Type B pancreatic cell (in vitro differentiated cells): ENCODE measurements around the gene CCR3. TPM values are rescaled to one million over a fixed set of nuclear protein-coding genes. Genes with fewer than 3 reads are reported as not detected.

Source experiments
- DNase-seq: peaks from one replicate; pipeline ENCODE4 v3.0.0; 2021; ENCODE audit warnings: mixed read lengths; ENCODE audit not compliant: unreplicated experiment; ENCODE audit errors: extremely low spot score
- H3K27ac Mint-ChIP-seq: 2 replicates; pipeline ENCODE4 v1.8.0; 2021; ENCODE audit warnings: mild to moderate bottlenecking, mixed read lengths
- H3K27me3 Mint-ChIP-seq: 2 replicates; pipeline ENCODE4 v1.8.0; 2021; ENCODE audit warnings: mixed read lengths
- H3K36me3 Mint-ChIP-seq: 2 replicates; pipeline ENCODE4 v1.8.0; 2021; ENCODE audit warnings: mixed read lengths
- H3K4me1 Mint-ChIP-seq: one replicate; pipeline ENCODE4 v1.8.0; 2021; ENCODE audit warnings: mixed read lengths; ENCODE audit not compliant: unreplicated experiment
- H3K4me3 Mint-ChIP-seq: 2 replicates; pipeline ENCODE4 v1.8.0; 2021; ENCODE audit warnings: mild to moderate bottlenecking, mixed read lengths
- H3K9me3 Mint-ChIP-seq: 2 replicates; pipeline ENCODE4 v1.8.0; 2021; ENCODE audit warnings: mixed read lengths
- total RNA-seq: library from RNA; stranded (reverse); gene quantifications from 2 replicates; pipeline ENCODE4 v1.2.1, GENCODE V29; 2021; ENCODE audit warnings: low replicate concordance
- TF ChIP-seq, protein P1 (sequence below): fragments of 200-600 bp; sonication (generic); conservative IDR thresholded peaks from 2 replicates; pipeline ENCODE4 v1.5.0; 2021; ENCODE audit warnings: antibody characterized with exemption, mild to moderate bottlenecking

Gene CCR3
- total RNA-seq, 1 donor from 2014 or later = not detected

DNA sequence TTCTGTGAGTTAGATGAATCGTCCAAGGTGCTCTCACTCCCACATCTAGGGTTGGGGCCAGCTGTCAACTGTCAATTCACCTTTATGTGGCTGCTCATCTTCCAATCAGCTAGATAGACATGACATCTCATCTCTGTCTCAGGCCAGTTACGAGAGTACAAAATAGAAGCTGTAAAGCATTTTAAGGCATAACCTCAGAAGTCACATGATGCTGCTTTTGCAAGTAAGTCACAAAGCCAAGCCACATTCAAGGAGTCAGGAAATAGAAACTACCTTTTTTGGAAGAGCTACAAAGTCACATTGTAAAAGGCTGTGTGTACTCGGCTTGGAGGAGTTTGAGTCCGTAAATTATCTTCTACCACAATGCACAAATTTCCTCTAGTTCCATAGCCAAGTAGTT, 29.1 kb upstream of the CCR3 start:
- Mint-ChIP-seq H3K27me3 (peaks cover 6% of the 10 kb centered on the region), H3K27ac (no peak overlapping the region), H3K36me3 (no peaks in the 10 kb centered on the region), H3K4me1 (peaks cover 3% of the 10 kb centered on the region), H3K9me3 (no peaks in the 10 kb centered on the region), H3K4me3 (no peak overlapping the region)
- TF ChIP-seq, protein P1, sequence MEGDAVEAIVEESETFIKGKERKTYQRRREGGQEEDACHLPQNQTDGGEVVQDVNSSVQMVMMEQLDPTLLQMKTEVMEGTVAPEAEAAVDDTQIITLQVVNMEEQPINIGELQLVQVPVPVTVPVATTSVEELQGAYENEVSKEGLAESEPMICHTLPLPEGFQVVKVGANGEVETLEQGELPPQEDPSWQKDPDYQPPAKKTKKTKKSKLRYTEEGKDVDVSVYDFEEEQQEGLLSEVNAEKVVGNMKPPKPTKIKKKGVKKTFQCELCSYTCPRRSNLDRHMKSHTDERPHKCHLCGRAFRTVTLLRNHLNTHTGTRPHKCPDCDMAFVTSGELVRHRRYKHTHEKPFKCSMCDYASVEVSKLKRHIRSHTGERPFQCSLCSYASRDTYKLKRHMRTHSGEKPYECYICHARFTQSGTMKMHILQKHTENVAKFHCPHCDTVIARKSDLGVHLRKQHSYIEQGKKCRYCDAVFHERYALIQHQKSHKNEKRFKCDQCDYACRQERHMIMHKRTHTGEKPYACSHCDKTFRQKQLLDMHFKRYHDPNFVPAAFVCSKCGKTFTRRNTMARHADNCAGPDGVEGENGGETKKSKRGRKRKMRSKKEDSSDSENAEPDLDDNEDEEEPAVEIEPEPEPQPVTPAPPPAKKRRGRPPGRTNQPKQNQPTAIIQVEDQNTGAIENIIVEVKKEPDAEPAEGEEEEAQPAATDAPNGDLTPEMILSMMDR = no peak
- DNase-seq = no peak

DNA sequence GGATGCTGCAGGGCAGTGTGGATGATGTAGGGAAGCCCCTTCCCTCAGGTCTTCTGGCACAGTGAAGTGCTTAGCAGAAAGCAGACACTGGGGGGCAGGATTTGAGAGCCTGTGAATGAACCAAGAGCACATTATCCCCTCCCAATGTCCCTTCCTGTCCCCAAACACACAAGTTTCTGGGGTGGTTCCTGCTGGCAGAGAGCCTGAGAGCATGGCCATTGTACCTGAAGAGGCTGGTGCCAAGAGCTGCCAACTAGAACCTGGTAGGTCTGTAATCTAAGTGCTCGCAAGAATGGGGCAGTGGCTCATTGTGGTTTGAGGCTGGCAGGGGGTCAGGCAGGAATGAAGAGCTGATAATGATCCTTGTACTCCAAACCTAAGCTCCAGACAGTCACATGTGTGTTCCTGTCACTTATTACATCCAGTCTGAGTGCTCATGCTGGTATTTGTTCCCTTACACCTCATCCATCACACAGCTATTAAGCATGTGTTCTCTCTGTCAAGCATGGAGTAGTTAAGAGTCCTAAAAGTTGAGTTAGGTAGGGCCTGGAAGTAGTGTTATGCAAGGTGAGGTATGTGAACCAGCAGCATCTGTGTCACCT, 27.4 kb upstream of the CCR3 start:
- no peak for DNase-seq
- TF ChIP-seq, protein P1 = peak; percentile 40
- Mint-ChIP-seq H3K36me3 (no peaks in the 10 kb centered on the region), H3K27ac (no peak overlapping the region), H3K4me1 (no peaks in the 10 kb centered on the region), H3K27me3 (peaks cover 9% of the 10 kb centered on the region), H3K9me3 (peaks cover 8% of the 10 kb centered on the region), H3K4me3 (no peak overlapping the region)

DNA sequence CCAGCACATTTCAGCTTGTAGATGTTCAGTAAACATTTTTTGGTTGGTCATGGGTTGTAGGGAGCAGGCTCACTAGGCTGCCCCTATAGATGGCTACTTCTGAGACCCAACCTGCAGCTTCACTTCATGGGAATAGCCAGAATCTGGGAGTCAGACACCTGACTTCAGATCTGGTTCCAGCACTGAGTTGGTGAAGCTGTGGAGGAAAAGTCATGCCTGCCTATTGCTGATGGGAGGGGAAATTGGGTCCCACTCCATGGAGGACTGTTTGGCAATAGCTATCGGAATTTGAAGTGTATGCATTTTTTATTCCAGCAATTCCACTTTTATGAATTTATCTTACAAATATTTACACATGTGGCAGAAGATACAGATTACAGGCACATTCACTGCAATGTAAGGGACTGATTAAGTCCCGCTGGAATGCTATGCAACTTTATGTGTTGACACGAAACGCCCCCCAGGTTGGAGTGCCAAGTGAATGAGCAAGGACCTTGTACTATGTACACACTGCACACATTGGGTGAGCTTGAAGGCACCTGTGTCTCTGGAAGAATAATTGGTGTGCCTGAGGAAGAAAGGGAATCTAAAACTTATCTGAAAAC, 26.3 kb upstream of the CCR3 start:
- Mint-ChIP-seq H3K27me3 (peaks cover 9% of the 10 kb centered on the region), H3K36me3 (no peaks in the 10 kb centered on the region), H3K9me3 (peaks cover 9% of the 10 kb centered on the region), H3K4me3 (no peak overlapping the region), H3K27ac (no peak overlapping the region), H3K4me1 (no peaks in the 10 kb centered on the region)
- TF ChIP-seq, protein P1 = no peak
- DNase-seq = no peak

DNA sequence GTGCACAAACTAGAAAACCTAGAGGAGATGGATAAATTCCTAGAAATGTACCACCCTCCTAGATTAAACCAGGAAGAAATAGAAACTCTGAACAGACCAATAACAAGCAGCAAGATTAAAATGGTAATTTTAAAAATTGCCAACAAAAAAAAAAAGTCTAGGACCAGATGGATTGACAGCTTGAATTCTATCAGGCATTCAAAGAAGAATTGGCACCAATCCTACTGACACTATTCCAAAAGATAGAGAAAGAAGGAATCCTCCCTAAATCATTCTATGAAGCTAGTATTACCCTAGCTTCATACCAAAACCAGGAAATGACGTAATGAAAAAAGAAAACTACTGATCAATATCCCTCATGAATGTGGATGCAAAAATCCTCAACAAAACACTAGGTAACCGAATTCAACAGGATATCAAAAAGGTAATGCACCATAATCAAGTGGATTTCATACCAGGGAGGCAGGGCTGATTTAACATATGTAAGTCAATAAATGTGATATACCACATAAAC, 24.0 kb upstream of the CCR3 start:
- H3K4me3 Mint-ChIP-seq = no peak overlapping the region

DNA sequence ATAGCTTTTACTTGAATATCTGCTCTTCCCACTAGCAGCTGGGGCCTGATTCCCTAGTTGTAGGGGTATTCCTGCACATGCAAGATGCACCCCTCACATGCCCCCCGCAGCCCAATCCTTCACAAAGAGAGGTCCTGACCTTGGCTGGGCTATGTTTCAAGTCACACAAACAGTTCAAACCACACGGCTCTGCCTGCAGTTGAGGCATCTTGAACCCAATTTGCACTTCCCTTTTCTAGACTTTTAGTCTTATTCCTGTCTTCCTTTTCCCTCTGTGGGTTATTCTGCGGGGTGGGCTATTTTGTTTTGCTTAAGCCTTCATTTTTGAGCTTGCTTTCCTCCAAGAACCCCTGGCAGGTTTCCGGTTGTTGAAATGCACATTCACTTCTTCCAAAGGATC, 20.9 kb upstream of the CCR3 start:
- H3K4me3 Mint-ChIP-seq = no peak overlapping the region
- no peaks in the 10 kb centered on the region for H3K36me3 Mint-ChIP-seq
- no peaks in the 10 kb centered on the region for H3K4me1 Mint-ChIP-seq
- peaks cover 11% of the 10 kb centered on the region for H3K9me3 Mint-ChIP-seq
- TF ChIP-seq, protein P1 = no peak
- H3K27ac Mint-ChIP-seq = no peak overlapping the region
- DNase-seq = no peak
- peaks cover 12% of the 10 kb centered on the region for H3K27me3 Mint-ChIP-seq

More for the DNA sequence above, 24.0 kb upstream of the CCR3 start:
- Mint-ChIP-seq H3K36me3 (no peaks in the 10 kb centered on the region), H3K27ac (no peak overlapping the region), H3K4me1 (no peaks in the 10 kb centered on the region), H3K9me3 (peaks cover 9% of the 10 kb centered on the region), H3K27me3 (peaks cover 9% of the 10 kb centered on the region)
- TF ChIP-seq, protein P1 = no peak
- DNase-seq = no peak
